ENCODE data around the gene GYG1.

The GYG1 gene

GRCh38 chr3:149015393-149015792 lies 24.1 kb downstream of the GYG1 start:
- no peak for DNase-seq
- no peaks in the 10 kb centered on the region for H3K27me3 ChIP-seq (ENCODE audit: insufficient read depth, low read depth, severe bottlenecking)
- H3K9me3 ChIP-seq (ENCODE audit: severe bottlenecking), result no peaks in the 10 kb centered on the region
- H3K4me3 ChIP-seq (ENCODE audit: low read depth, low read length), result no peak overlapping the region
- peaks cover 30% of the 10 kb centered on the region for H3K36me3 ChIP-seq
- no peak for TF ChIP-seq CTCF (IDR thresholded peaks at IDR 0.05; ENCODE audit: low read depth, low read length)
- no peak overlapping the region for H3K27ac ChIP-seq

GRCh38 chr3:149016242-149016641 lies 24.9 kb downstream of the GYG1 start:
- H3K4me3 ChIP-seq (ENCODE audit: low read depth, low read length), result no peak overlapping the region
- no peak overlapping the region for H3K27ac ChIP-seq
- no peaks in the 10 kb centered on the region for H3K27me3 ChIP-seq (ENCODE audit: insufficient read depth, low read depth, severe bottlenecking)
- no peaks in the 10 kb centered on the region for H3K9me3 ChIP-seq (ENCODE audit: severe bottlenecking)
- peaks cover 24% of the 10 kb centered on the region for H3K36me3 ChIP-seq
- DNase-seq, result no peak
- TF ChIP-seq CTCF (IDR thresholded peaks at IDR 0.05; ENCODE audit: low read depth, low read length), result no peak

GRCh38 chr3:149016669-149017541 lies 25.6 kb downstream of the GYG1 start:
- H3K27ac ChIP-seq, result no peak overlapping the region
- no peaks in the 10 kb centered on the region for H3K9me3 ChIP-seq (ENCODE audit: severe bottlenecking)
- H3K36me3 ChIP-seq, result peaks cover 19% of the 10 kb centered on the region
- H3K4me3 ChIP-seq (ENCODE audit: low read depth, low read length), result no peak overlapping the region
- DNase-seq, result no peak
- H3K27me3 ChIP-seq (ENCODE audit: insufficient read depth, low read depth, severe bottlenecking), result no peaks in the 10 kb centered on the region
- no peak for TF ChIP-seq CTCF (IDR thresholded peaks at IDR 0.05; ENCODE audit: low read depth, low read length)

GRCh38 chr3:149018247-149018646 lies 26.9 kb downstream of the GYG1 start:
- Histone ChIP-seq H3K27ac (no peak overlapping the region), H3K9me3 (ENCODE audit: severe bottlenecking) (no peaks in the 10 kb centered on the region), H3K36me3 (peaks cover 13% of the 10 kb centered on the region), H3K4me3 (ENCODE audit: low read depth, low read length) (no peak overlapping the region), H3K27me3 (ENCODE audit: insufficient read depth, low read depth, severe bottlenecking) (no peaks in the 10 kb centered on the region)
- DNase-seq, result no peak
- TF ChIP-seq CTCF (IDR thresholded peaks at IDR 0.05; ENCODE audit: low read depth, low read length), result no peak

GRCh38 chr3:149019580-149019979 lies 28.2 kb downstream of the GYG1 start:
- H3K36me3 ChIP-seq, result peaks cover 19% of the 10 kb centered on the region
- no peaks in the 10 kb centered on the region for H3K27me3 ChIP-seq (ENCODE audit: insufficient read depth, low read depth, severe bottlenecking)
- no peaks in the 10 kb centered on the region for H3K9me3 ChIP-seq (ENCODE audit: severe bottlenecking)
- no peak overlapping the region for H3K4me3 ChIP-seq (ENCODE audit: low read depth, low read length)
- H3K27ac ChIP-seq, result no peak overlapping the region
- no peak for DNase-seq
- TF ChIP-seq CTCF (IDR thresholded peaks at IDR 0.05; ENCODE audit: low read depth, low read length), result no peak

All from WERI-Rb-1 (cell line).